DMS 273 (cell line): ENCODE results near the gene ARRB1.

Source experiments
- DNase-seq: peaks from one replicate; lab custom pipeline; 2025; ENCODE audit not compliant: unreplicated experiment; lab: John Stamatoyannopoulos, UW

The ARRB1 gene

GRCh38 chr11:75236062-75236461, 115.4 kb downstream of the ARRB1 start:
- DNase-seq: no peak

DNA sequence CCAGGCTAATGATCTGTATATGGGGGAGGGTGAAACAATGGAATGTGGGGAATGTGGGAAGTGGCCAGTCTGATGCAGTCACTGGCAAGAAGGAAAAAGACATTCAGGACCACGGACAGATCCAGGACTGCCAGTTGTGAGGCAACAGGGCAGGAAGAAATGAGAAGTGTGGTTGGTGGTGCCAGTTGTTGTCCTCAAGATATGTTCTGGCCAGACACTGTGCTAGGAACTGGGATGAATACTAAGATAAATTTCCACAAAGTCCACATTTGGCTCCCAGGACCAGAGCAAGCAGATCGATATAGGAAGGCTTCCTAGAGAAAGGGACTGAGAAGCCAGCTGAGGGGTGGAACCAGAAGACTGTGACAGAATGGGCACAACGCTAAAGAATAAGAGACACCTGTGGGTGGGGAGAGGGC, 117.7 kb downstream of the ARRB1 start:
- peak; percentile 42 for DNase-seq

DNA sequence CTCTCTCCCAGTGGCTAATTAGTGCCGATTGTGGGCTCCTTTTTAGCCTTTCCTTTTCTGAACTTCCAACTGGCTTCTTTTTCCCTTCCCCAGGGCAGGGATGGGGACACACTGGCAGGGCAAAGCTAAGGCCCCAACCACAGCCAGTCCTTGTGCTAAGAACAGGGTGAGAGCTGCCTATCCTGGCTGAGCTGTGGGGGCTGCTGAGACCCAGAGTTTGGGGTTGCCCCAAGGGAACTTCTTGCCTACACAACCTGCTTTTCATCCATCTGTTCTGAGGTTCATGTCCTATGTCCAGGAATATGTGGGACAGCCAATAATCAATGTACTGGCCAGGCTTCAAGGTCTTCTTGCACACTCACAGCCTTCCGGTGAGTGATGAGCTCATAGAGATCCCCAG, 120.8 kb downstream of the ARRB1 start:
- no peak for DNase-seq

DNA sequence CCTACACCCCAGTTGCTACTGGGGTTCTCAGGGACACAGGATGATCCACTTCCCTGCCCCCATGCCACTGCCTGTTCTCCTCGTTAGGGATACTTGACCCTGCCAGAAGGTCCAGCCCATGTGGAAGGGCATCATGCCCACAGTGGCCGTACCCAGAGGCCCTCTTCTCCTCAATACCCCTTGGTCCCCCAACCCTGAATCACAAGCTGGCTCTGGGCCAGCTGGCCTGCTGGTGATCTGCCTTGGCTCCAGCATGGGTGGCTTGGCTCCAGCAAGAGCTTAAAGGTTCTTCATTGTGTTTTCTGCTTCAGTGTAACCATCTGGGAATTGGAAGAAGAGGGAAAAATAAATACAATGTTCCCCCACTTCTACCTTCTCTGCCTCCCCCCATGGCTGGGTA, 122.0 kb downstream of the ARRB1 start:
- DNase-seq: no peak

GRCh38 chr11:75225794-75226193, 125.7 kb downstream of the ARRB1 start:
- no peak for DNase-seq

- no peak for DNase-seq
Measured at GRCh38 chr11:75223954-75224643, 127.4 kb downstream of the ARRB1 start.

- no peak for DNase-seq
Measured at GRCh38 chr11:75219869-75220268, 131.6 kb downstream of the ARRB1 start.

DNA sequence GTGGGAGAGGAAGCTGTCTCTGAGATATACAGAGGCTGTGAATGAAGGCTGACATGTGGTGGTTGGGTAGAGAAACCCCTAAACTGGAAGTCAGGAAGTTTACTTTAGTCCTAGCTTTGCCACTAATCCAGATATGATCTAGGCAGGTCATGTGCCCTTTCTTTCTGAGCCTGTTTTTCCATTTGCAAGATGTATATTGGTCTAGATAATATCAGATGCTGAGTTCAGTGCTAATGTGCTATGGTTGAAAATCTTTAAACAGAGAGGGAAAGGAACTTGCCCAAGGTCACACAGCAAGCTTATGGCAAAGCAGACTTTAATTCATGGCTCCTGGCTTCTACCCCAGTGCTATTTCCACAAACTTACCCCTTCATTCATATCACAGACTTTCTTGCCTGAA, 136.6 kb downstream of the ARRB1 start:
- no peak for DNase-seq

- peak; percentile 88 for DNase-seq
Measured at GRCh38 chr11:75214411-75214821, 137.0 kb downstream of the ARRB1 start.
